Ovary (tissue), 3 donors: Measurements from ENCODE around the gene SGO2.

Source experiments
- CTCF ChIP-seq, 3 donors: fragments of 450-650 bp in 2 of 3; fragments of 200-600 bp in 1 of 3; IDR thresholded peaks; one replicate each; pipeline versions ENCODE4 v1.5.1 to v1.8.0; 2016 to 2022; ENCODE audit warnings: antibody characterized with exemption in 3 of 3, mild to moderate bottlenecking in 1 of 3
- EP300 ChIP-seq: sonication (generic); formaldehyde crosslinking; IDR thresholded peaks from one replicate; pipeline ENCODE4 v1.6.1; 2017; ENCODE audit warnings: antibody characterized with exemption
- POLR2A ChIP-seq: fragments of 450-650 bp; IDR thresholded peaks from one replicate; pipeline ENCODE4 v1.6.1; 2017; ENCODE audit warnings: antibody characterized with exemption, mild to moderate bottlenecking, moderate library complexity
- donor health status: DM: no; HTN: no; CAD: no.

GRCh38 chr2:200498402-200499162 lies 27.4 kb upstream of the SGO2 start:
- TF ChIP-seq CTCF (IDR thresholded peaks at IDR 0.05), result no peak
- TF ChIP-seq POLR2A, result no peak
- no peak for TF ChIP-seq EP300
